HepG2 (cell line): Measurements from ENCODE around the gene DDX28. TPM values are rescaled to one million over a fixed set of nuclear protein-coding genes. Genes with fewer than 3 reads are reported as not detected.

Experiments
- ATAC-seq: fragments of 200-7000 bp; cut with Tn5 transposase; 3 replicates; pipeline ENCODE4 v1.9.1; 2020; ENCODE audit warnings: mild to moderate bottlenecking, moderate library complexity
- BruUV-seq: library from RNA; stranded (reverse); fragments of 400-500 nt; replicated peaks from 2 replicates; lab custom pipeline; 2021; lab: Mats Ljungman, UMichigan
- CTCF ChIA-PET: fragments of 300-600 bp; formaldehyde crosslinking; extraction: SDS; loops from one replicate; lab custom pipeline; 2021; ENCODE audit warnings: low total read pairs, inconsistent platforms, low intra/inter-chr PET ratio; lab: Yijun Ruan, JAX
- POLR2A ChIA-PET: fragments of 350-600 bp; sonication (Branson Sonifier 250); formaldehyde crosslinking; loops from one replicate; lab custom pipeline; 2020; ENCODE audit warnings: antibody characterized with exemption, inconsistent platforms; lab: Yijun Ruan, JAX
- DNase-seq: peaks from one replicate; pipeline ENCODE4 v3.0.0-alpha.2; 2015; ENCODE audit warnings: low spot score
- FAIRE-seq: peaks from 3 replicates; lab custom pipeline; 2011; peaks lifted over from hg19 to GRCh38; lab: Jason Lieb, UNC
- H2AFZ ChIP-seq: one replicate; pipeline ENCODE4 v1.6.1; 2011; ENCODE audit warnings: low read length, inconsistent platforms
- H3K27ac ChIP-seq: fragments of 300-600 bp; 3 replicates; pipeline ENCODE4 v1.8.0; 2011; ENCODE audit warnings: mixed run types, mild to moderate bottlenecking, mixed read lengths, low read length, inconsistent platforms; ENCODE audit not compliant: insufficient read depth; ENCODE audit errors: extremely low read length
- H3K27me3 ChIP-seq, 2 experiments: fragments of 200-600 bp in 1 of 2; 2 replicates in 1 of 2; 3 replicates in 1 of 2; pipeline versions ENCODE4 v1.6.0 to v1.8.0; 2011; ENCODE audit warnings: low read length in 2 of 2, mild to moderate bottlenecking in 2 of 2, moderate library complexity in 2 of 2, inconsistent platforms in 1 of 2; ENCODE audit not compliant: insufficient read depth in 2 of 2, control insufficient read depth in 1 of 2
- H3K36me3 ChIP-seq, 2 experiments: fragments of 200-600 bp in 1 of 2; replicated peaks in 1 of 2; 2 replicates in 1 of 2; 3 replicates in 1 of 2; pipeline versions ENCODE4 v1.5.1 to v1.8.0; 2011; ENCODE audit warnings: low read length in 2 of 2, inconsistent platforms in 1 of 2; ENCODE audit not compliant: insufficient read depth in 2 of 2, control insufficient read depth in 1 of 2
- H3K4me1 ChIP-seq: 2 replicates; pipeline ENCODE4 v1.5.1; 2012; ENCODE audit warnings: low read length, inconsistent platforms; ENCODE audit not compliant: insufficient read depth
- H3K4me2 ChIP-seq: 2 replicates; pipeline ENCODE4 v1.6.0; 2011; ENCODE audit warnings: low read depth, low read length, inconsistent platforms
- H3K4me3 ChIP-seq, 3 experiments: fragments of 200-600 bp in 1 of 3; sonication (generic), shearing (Covaris generic) in 1 of 3; replicated peaks in 1 of 3; 2 replicates each; pipeline ENCODE4 v1.5.1; 2011 to 2016; ENCODE audit warnings: low read length in 3 of 3, inconsistent platforms in 2 of 3, low read depth in 2 of 3, mild to moderate bottlenecking in 2 of 3, control low read depth in 1 of 3, mixed read lengths in 1 of 3; ENCODE audit not compliant: insufficient read depth in 1 of 3
- H3K79me2 ChIP-seq: one replicate; pipeline ENCODE4 v1.6.1; 2011; ENCODE audit warnings: low read length, inconsistent platforms; ENCODE audit not compliant: insufficient read depth
- H3K9ac ChIP-seq: 2 replicates; pipeline ENCODE4 v1.6.0; 2011; ENCODE audit warnings: mild to moderate bottlenecking, low read depth, low read length, inconsistent platforms; ENCODE audit not compliant: insufficient read depth
- H3K9me3 ChIP-seq: 2 replicates; pipeline ENCODE4 v1.5.1; 2012; ENCODE audit warnings: mild to moderate bottlenecking, low read length
- H4K20me1 ChIP-seq: 2 replicates; pipeline ENCODE4 v1.6.0; 2011; ENCODE audit warnings: inconsistent platforms, mild to moderate bottlenecking, low read length, moderate library complexity; ENCODE audit not compliant: insufficient read depth
- BCL6 ChIP-seq: IDR thresholded peaks from 2 replicates; pipeline ENCODE4 v1.6.1; 2016; ENCODE audit warnings: missing genetic modification reagents, missing compliant biosample characterization
- CBX2 ChIP-seq, 2 experiments: fragments of 200-600 bp in 1 of 2; sonication (generic); formaldehyde crosslinking in 1 of 2; IDR thresholded peaks; 2 replicates each; pipeline versions ENCODE4 v1.7.0 to v1.8.1; 2018 to 2022; ENCODE audit warnings: low read depth in 2 of 2, low read length in 1 of 2, mild to moderate bottlenecking in 1 of 2, missing genetic modification reagents in 1 of 2
- FOXA3 ChIP-seq: IDR thresholded peaks from 2 replicates; pipeline ENCODE4 v1.6.1; 2016; ENCODE audit warnings: missing genetic modification reagents, missing compliant biosample characterization
- FOXK2 ChIP-seq: fragments of 450-650 bp; IDR thresholded peaks from 2 replicates; pipeline ENCODE4 v1.6.1; 2016
- SP2 ChIP-seq: sonication (generic); formaldehyde crosslinking; IDR thresholded peaks from 2 replicates; pipeline ENCODE4 v1.5.1; 2020; ENCODE audit warnings: mild to moderate bottlenecking, missing genetic modification reagents
- ZBTB46 ChIP-seq: sonication (generic); formaldehyde crosslinking; IDR thresholded peaks from 2 replicates; pipeline ENCODE4 v1.4.0; 2020; ENCODE audit warnings: mild to moderate bottlenecking, missing genetic modification reagents, borderline replicate concordance
- ZNF276 ChIP-seq: sonication (generic); formaldehyde crosslinking; IDR thresholded peaks from 2 replicates; pipeline ENCODE4 v1.4.0; 2020; ENCODE audit warnings: mild to moderate bottlenecking, low read depth, missing genetic modification reagents
- ZNF282 ChIP-seq: fragments of 450-650 bp; IDR thresholded peaks from 2 replicates; pipeline ENCODE4 v1.6.1; 2018; ENCODE audit not compliant: partially characterized antibody
- ZNF337 ChIP-seq: sonication (generic); formaldehyde crosslinking; IDR thresholded peaks from 2 replicates; pipeline ENCODE4 v1.5.1; 2020; ENCODE audit warnings: missing genetic modification reagents, low read depth, mild to moderate bottlenecking, borderline replicate concordance
- ZNF407 ChIP-seq: sonication (generic); formaldehyde crosslinking; IDR thresholded peaks from one replicate; pipeline ENCODE4 v1.5.1; 2020; ENCODE audit warnings: mild to moderate bottlenecking, missing genetic modification reagents; ENCODE audit errors: not compliant biosample characterization
- ZNF460 ChIP-seq: sonication (generic); formaldehyde crosslinking; IDR thresholded peaks from 2 replicates; pipeline ENCODE4 v1.5.1; 2020; ENCODE audit warnings: missing genetic modification reagents, mild to moderate bottlenecking, borderline replicate concordance
- ZNF652 ChIP-seq: IDR thresholded peaks from 2 replicates; pipeline ENCODE4 v1.6.1; 2016; ENCODE audit warnings: low read depth, borderline replicate concordance
- ZNF672 ChIP-seq: sonication (generic); formaldehyde crosslinking; IDR thresholded peaks from 2 replicates; pipeline ENCODE4 v1.8.1; 2022; ENCODE audit warnings: missing genetic modification reagents
- ZNF777 ChIP-seq: sonication (generic); formaldehyde crosslinking; IDR thresholded peaks from 2 replicates; pipeline ENCODE4 v1.4.0; 2020; ENCODE audit warnings: missing genetic modification reagents
- WGBS: methylation state at CpG from one replicate; pipeline ENCODE4 v1.1.6; 2017; ENCODE audit warnings: low lambda C conversion rate; 5-methylcytosine and 5-hydroxymethylcytosine counted together
- in situ Hi-C: cut with HindIII; loops from 2 replicates; pipeline ENCODE4 v1.10.0; 2017; ENCODE audit warnings: low pct_unique_long_range_greater_than_20kb; ENCODE audit not compliant: extremely low pct_ligation_motif_present
- intact Hi-C: fragments of 100-400 bp; cut with micrococcal nuclease; formaldehyde crosslinking; loops from one replicate; pipeline ENCODE4 v1.10.0; 2022; ENCODE audit not compliant: unreplicated experiment
- polyA plus RNA-seq, 8 experiments: library from polyadenylated mRNA; depleted of rRNA in 3 of 8; stranded (reverse) in 7 of 8; unstranded in 1 of 8; fragments of >200 nt; fragmentation: Illumina TruSeq in 4 of 8; extraction: Trizol in 4 of 8; gene quantifications; 2 replicates each; pipeline versions ENCODE4 v1.2.1 to v1.2.3, GENCODE V29; 2011 to 2016; ENCODE audit warnings: low read depth in 4 of 8, missing spikeins in 1 of 8, mixed read lengths in 1 of 8; ENCODE audit not compliant: insufficient read depth in 1 of 8
- total RNA-seq, 5 experiments: library from RNA; depleted of rRNA; stranded (reverse); fragments of >200 nt; fragmentation: Illumina TruSeq; extraction: Trizol; gene quantifications; 2 replicates each; pipeline ENCODE4 v1.2.3, GENCODE V29; 2016; ENCODE audit warnings: low read depth in 1 of 5

Gene DDX28
- total and polyA plus RNA-seq, 2 of the 13 experiments (the other 11 are each of a cell fraction or from before 2014, with no cell fraction given) = 14.1 to 16.4 TPM

- intact Hi-C loops (loop anchor here (10.0 kb wide), 1 partner anchor 254 kb away; no protein-coding TSS in a partner anchor), in situ Hi-C loops (no loop called here)
- ATAC-seq (no peak), FAIRE-seq (no peak), DNase-seq (no peak)
- 96% methylated on average over 9 of the region's 9 CpGs for WGBS
- Histone ChIP-seq H3K4me1 (no peaks in the 10 kb centered on the region), H3K9ac (no peak overlapping the region), H2AFZ (no peak overlapping the region), H3K27ac (no peak overlapping the region), H3K36me3 (peaks cover 45 to 62% of the 10 kb centered on the region in 2 experiments), H3K27me3 (no peaks in the 10 kb centered on the region), H3K79me2 (no peaks in the 10 kb centered on the region), H3K9me3 (no peaks in the 10 kb centered on the region), H3K4me3 (no peak overlapping the region), H3K4me2 (no peak overlapping the region), H4K20me1 (no peaks in the 10 kb centered on the region)
- POLR2A ChIA-PET = interaction anchor here (5.0 kb wide), 1 partner anchor 11 kb away, joined by 20 read pairs; no protein-coding TSS in a partner anchor
- CTCF ChIA-PET = no interaction called here
- no TSS peak for BruUV-seq
- TF ChIP-seq ZNF460 (CRISPR knock-in tag) (no peak), SP2 (CRISPR knock-in tag) (no peak), ZNF652 (CRISPR knock-in tag) (no peak), ZNF407 (CRISPR knock-in tag) (no peak), FOXA3 (no peak), CBX2 (IDR thresholded peaks at IDR 0.05; ENCODE audit: low read depth, low read length) (no peak), CBX2 (CRISPR knock-in tag; IDR thresholded peaks at IDR 0.05; ENCODE audit: low read depth) (no peak), ZNF777 (CRISPR knock-in tag) (no peak), ZBTB46 (CRISPR knock-in tag) (no peak), ZNF337 (no peak), FOXK2 (no peak), BCL6 (CRISPR knock-in tag) (no peak), ZNF276 (CRISPR knock-in tag) (no peak), ZNF282 (no peak), ZNF672 (no peak)
These were observed 45.9 kb upstream of the DDX28 start for GRCh38 chr16:68068926-68069325.
